ENCODE results near the gene KIFC1. TPM values are rescaled to one million over a fixed set of nuclear protein-coding genes. Genes with fewer than 3 reads are reported as not detected.

Gene KIFC1
- total RNA-seq, 4 donors from 2014 or later = 0.64 to 1.4 TPM; not detected in 2

DNA sequence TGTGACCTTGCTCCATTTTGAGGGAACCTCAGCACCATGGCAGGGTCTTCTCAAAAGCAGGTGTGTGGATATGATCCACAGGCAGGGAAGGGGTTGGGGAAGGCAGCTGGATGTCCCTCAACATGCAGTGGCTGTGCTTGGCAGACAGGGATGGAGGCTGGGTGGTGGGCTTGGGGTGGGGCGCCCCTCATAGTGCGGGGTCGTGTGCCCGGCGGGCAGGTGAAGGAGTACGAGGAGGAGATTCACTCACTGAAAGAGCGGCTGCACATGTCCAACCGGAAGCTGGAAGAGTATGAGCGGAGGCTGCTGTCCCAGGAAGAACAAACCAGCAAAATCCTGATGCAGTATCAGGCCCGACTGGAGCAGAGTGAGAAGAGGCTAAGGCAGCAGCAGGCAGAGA, 54.7 kb downstream of the KIFC1 start:
- in situ Hi-C loops (cut with MboI; ENCODE audit: low sequenced_read_pairs in 4 of 4) = loop anchor here in 1 of 4 donors (10.0 kb wide), 1 partner anchor 62 kb away; no protein-coding TSS in a partner anchor
- DNase-seq (no peak), ATAC-seq (no peak)
- no peaks in the 10 kb centered on the region for H3K4me1 ChIP-seq
- H3K27ac ChIP-seq = no peak overlapping the region
- TF ChIP-seq, protein P1, sequence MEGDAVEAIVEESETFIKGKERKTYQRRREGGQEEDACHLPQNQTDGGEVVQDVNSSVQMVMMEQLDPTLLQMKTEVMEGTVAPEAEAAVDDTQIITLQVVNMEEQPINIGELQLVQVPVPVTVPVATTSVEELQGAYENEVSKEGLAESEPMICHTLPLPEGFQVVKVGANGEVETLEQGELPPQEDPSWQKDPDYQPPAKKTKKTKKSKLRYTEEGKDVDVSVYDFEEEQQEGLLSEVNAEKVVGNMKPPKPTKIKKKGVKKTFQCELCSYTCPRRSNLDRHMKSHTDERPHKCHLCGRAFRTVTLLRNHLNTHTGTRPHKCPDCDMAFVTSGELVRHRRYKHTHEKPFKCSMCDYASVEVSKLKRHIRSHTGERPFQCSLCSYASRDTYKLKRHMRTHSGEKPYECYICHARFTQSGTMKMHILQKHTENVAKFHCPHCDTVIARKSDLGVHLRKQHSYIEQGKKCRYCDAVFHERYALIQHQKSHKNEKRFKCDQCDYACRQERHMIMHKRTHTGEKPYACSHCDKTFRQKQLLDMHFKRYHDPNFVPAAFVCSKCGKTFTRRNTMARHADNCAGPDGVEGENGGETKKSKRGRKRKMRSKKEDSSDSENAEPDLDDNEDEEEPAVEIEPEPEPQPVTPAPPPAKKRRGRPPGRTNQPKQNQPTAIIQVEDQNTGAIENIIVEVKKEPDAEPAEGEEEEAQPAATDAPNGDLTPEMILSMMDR (IDR thresholded peaks at IDR 0.05 in 4 of 5, conservative IDR thresholded peaks at IDR 0.05 in 1 of 5) = no peak
- no peak for TF ChIP-seq POLR2A (IDR thresholded peaks at IDR 0.05)
- H3K36me3 ChIP-seq = no peaks in the 10 kb centered on the region
- no peaks in the 10 kb centered on the region for H3K9me3 ChIP-seq
- intact Hi-C loops (cut with DNase I; ENCODE audit: low total_unique reads) = no loop called here
- no peaks in the 10 kb centered on the region for H3K27me3 ChIP-seq
- no peak overlapping the region for H3K4me3 ChIP-seq

DNA sequence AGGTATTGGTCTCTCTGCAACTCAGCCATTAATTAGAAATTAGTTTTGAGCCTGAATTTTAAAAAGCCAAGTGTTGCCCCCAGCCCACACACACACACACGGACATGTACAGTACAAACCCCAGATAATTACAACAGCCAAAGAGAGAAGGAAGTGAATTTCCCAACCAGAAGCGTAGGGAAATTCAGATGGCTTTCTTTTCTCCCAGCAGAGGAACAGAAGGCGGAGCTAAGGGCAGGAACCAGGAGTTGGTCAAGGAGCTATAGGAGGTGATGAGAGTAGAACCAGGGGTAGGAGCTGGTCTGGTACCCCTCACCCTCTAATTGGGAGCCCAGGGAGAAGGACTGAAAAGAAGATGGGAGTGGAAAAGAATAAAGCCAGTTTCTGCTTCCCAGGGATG, 58.8 kb downstream of the KIFC1 start:
- DNase-seq = no peak
- no peaks in the 10 kb centered on the region for H3K9me3 ChIP-seq
- no peak overlapping the region for H3K4me3 ChIP-seq
- H3K4me1 ChIP-seq = peaks cover 10 to 17% of the 10 kb centered on the region in 2 donors
- H3K27ac ChIP-seq = no peak overlapping the region
- ATAC-seq = no peak
- no peaks in the 10 kb centered on the region for H3K27me3 ChIP-seq
- no peaks in the 10 kb centered on the region for H3K36me3 ChIP-seq
- intact Hi-C loops (cut with DNase I; ENCODE audit: low total_unique reads) = loop anchor here (10.0 kb wide), 1 partner anchor 124 kb away; no protein-coding TSS in a partner anchor
- no peak for TF ChIP-seq POLR2A (IDR thresholded peaks at IDR 0.05)
- TF ChIP-seq, protein P1 (IDR thresholded peaks at IDR 0.05 in 4 of 5, conservative IDR thresholded peaks at IDR 0.05 in 1 of 5) = no peak
- in situ Hi-C loops (cut with MboI; ENCODE audit: low sequenced_read_pairs in 4 of 4) = no loop called here

DNA sequence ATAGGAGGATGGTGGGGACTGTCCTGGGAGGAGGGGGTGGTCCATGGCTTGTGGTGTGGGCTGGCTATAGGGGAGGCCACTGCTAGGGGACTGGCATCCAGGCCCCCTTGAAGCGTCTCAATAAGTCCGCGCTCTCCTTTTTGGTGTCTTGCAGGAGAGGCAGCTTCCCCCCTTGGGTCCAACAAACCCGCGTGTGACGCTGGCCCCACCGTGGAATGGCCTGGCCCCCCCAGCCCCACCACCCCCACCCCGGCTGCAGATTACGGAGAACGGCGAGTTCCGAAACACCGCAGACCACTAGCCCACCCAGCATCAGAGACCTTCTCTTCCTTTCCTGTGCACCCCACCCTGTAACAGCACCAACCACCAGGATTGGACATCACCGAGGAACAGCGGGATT, 60.0 kb downstream of the KIFC1 start:
- no peak overlapping the region for H3K27ac ChIP-seq
- DNase-seq = no peak
- peaks cover 0 to 10% of the 10 kb centered on the region in 2 donors for H3K36me3 ChIP-seq
- no peak for ATAC-seq
- TF ChIP-seq, protein P1 (IDR thresholded peaks at IDR 0.05 in 4 of 5, conservative IDR thresholded peaks at IDR 0.05 in 1 of 5) = no peak
- no peak for TF ChIP-seq POLR2A (IDR thresholded peaks at IDR 0.05)
- peaks cover 10 to 18% of the 10 kb centered on the region in 2 donors for H3K4me1 ChIP-seq
- no peaks in the 10 kb centered on the region for H3K9me3 ChIP-seq
- in situ Hi-C loops (cut with MboI; ENCODE audit: low sequenced_read_pairs in 4 of 4) = no loop called here
- H3K27me3 ChIP-seq = no peaks in the 10 kb centered on the region
- no peak overlapping the region for H3K4me3 ChIP-seq
- intact Hi-C loops (cut with DNase I; ENCODE audit: low total_unique reads) = loop anchor here (10.0 kb wide), 1 partner anchor 123 kb away; no protein-coding TSS in a partner anchor

DNA sequence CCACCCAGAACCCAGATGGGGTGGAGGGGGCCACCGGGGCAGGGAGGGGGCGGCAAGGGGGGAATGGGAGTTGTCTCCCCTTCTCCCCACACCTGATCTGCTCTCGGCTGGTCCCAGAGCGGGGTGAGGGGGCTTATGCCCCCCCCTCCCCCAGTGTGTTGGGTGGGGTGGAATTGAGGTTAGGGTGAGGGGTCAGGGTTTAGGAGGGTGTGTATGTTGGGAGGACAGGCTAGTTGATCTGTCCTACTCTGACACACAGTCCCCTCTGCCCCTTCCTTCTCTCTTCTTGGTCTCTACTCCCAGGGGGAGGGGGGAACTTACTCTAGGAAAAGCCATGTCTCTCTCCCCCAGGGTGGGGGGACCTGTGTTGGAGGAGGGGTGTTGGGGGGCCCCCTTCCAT, 60.9 kb downstream of the KIFC1 start:
- H3K36me3 ChIP-seq = peaks cover 0 to 16% of the 10 kb centered on the region in 2 donors
- in situ Hi-C loops (cut with MboI; ENCODE audit: low sequenced_read_pairs in 4 of 4) (no loop called here), intact Hi-C loops (cut with DNase I; ENCODE audit: low total_unique reads) (loop anchor here (10.0 kb wide), 1 partner anchor 122 kb away; no protein-coding TSS in a partner anchor)
- no peaks in the 10 kb centered on the region for H3K27me3 ChIP-seq
- H3K4me1 ChIP-seq = peaks cover 10 to 18% of the 10 kb centered on the region in 2 donors
- H3K27ac ChIP-seq = no peak overlapping the region
- no peak for TF ChIP-seq POLR2A (IDR thresholded peaks at IDR 0.05)
- TF ChIP-seq, protein P1 (IDR thresholded peaks at IDR 0.05 in 4 of 5, conservative IDR thresholded peaks at IDR 0.05 in 1 of 5) = no peak
- H3K9me3 ChIP-seq = no peaks in the 10 kb centered on the region
- ATAC-seq (no peak), DNase-seq (no peak)
- H3K4me3 ChIP-seq = no peak overlapping the region

All from gastrocnemius medialis (tissue), 4 donors.